Measurements from ENCODE around the gene FAM171A1. TPM values are rescaled to one million over a fixed set of nuclear protein-coding genes. Genes with fewer than 3 reads are reported as not detected.
"Not testable (repeated sequence)": the region's sequence is repeated elsewhere in the genome, so short reads cannot be mapped to it uniquely, and the experiment has no call there.

FAM171A1 gene
- total RNA-seq, 1 experiment from 2014 or later: 27.3 TPM

GRCh38 chr10:15202639-15203038 is 168.4 kb downstream of the FAM171A1 start:
- no peaks in the 10 kb centered on the region for H3K9me3 ChIP-seq
- peaks cover 7% of the 10 kb centered on the region for H3K36me3 ChIP-seq
- no peak overlapping the region for H3K4me3 ChIP-seq
- no peaks in the 10 kb centered on the region for H3K27me3 ChIP-seq
- no peak for DNase-seq

- H3K9me3 ChIP-seq, H3K36me3 ChIP-seq, DNase-seq, H3K27me3 ChIP-seq, H3K4me3 ChIP-seq: not testable (repeated sequence)
Measured at GRCh38 chr10:15202301-15202621, 168.8 kb downstream of the FAM171A1 start.

- H3K27me3 ChIP-seq: no peaks in the 10 kb centered on the region
- no peak for DNase-seq
- H3K4me3 ChIP-seq: no peak overlapping the region
- H3K9me3 ChIP-seq: no peaks in the 10 kb centered on the region
- H3K36me3 ChIP-seq: peaks cover 3% of the 10 kb centered on the region
Measured at GRCh38 chr10:15201589-15202300, 169.3 kb downstream of the FAM171A1 start.

GRCh38 chr10:15200626-15201025 is 170.5 kb downstream of the FAM171A1 start:
- no peaks in the 10 kb centered on the region for H3K9me3 ChIP-seq
- DNase-seq: no peak
- no peaks in the 10 kb centered on the region; the same call in 1 of the 2 replicates for H3K36me3 ChIP-seq
- no peaks in the 10 kb centered on the region for H3K27me3 ChIP-seq
- no peak overlapping the region for H3K4me3 ChIP-seq

GRCh38 chr10:15197911-15198310 is 173.2 kb downstream of the FAM171A1 start:
- no peak for DNase-seq
- Histone ChIP-seq H3K36me3 (no peaks in the 10 kb centered on the region), H3K27me3 (no peaks in the 10 kb centered on the region), H3K9me3 (no peaks in the 10 kb centered on the region), H3K4me3 (no peak overlapping the region)

GRCh38 chr10:15197276-15197675 is 173.8 kb downstream of the FAM171A1 start:
- DNase-seq: no peak
- no peaks in the 10 kb centered on the region for H3K36me3 ChIP-seq
- H3K4me3 ChIP-seq: no peak overlapping the region
- no peaks in the 10 kb centered on the region for H3K9me3 ChIP-seq
- no peaks in the 10 kb centered on the region for H3K27me3 ChIP-seq

GRCh38 chr10:15196021-15196834 is 174.9 kb downstream of the FAM171A1 start:
- Histone ChIP-seq H3K27me3 (no peaks in the 10 kb centered on the region), H3K4me3 (no peak overlapping the region), H3K9me3 (no peaks in the 10 kb centered on the region), H3K36me3 (no peaks in the 10 kb centered on the region)
- no peak for DNase-seq

- Histone ChIP-seq H3K4me3 (no peak overlapping the region), H3K9me3 (peaks cover 4% of the 10 kb centered on the region; the same call in 1 of the 2 replicates), H3K27me3 (no peaks in the 10 kb centered on the region), H3K36me3 (no peaks in the 10 kb centered on the region)
- DNase-seq: no peak
Measured at GRCh38 chr10:15189133-15189885, 181.8 kb downstream of the FAM171A1 start.

GRCh38 chr10:15188603-15189002 is 182.5 kb downstream of the FAM171A1 start:
- H3K4me3 ChIP-seq: no peak overlapping the region
- no peaks in the 10 kb centered on the region for H3K36me3 ChIP-seq

GRCh38 chr10:15183689-15184481 is 187.2 kb downstream of the FAM171A1 start:
- Histone ChIP-seq H3K27me3 (no peaks in the 10 kb centered on the region), H3K36me3 (no peaks in the 10 kb centered on the region), H3K4me3 (no peak overlapping the region), H3K9me3 (peaks cover 4% of the 10 kb centered on the region; the same call in 1 of the 2 replicates)
- no peak for DNase-seq

More at GRCh38 chr10:15188603-15189002, 182.5 kb downstream of the FAM171A1 start:
- H3K9me3 ChIP-seq: peaks cover 4% of the 10 kb centered on the region; the same call in 1 of the 2 replicates
- H3K27me3 ChIP-seq: no peaks in the 10 kb centered on the region
- DNase-seq: no peak

GRCh38 chr10:15182540-15183207 is 188.4 kb downstream of the FAM171A1 start:
- peaks cover 4% of the 10 kb centered on the region; the same call in 1 of the 2 replicates for H3K9me3 ChIP-seq
- no peak for DNase-seq
- no peaks in the 10 kb centered on the region for H3K27me3 ChIP-seq
- H3K36me3 ChIP-seq: no peaks in the 10 kb centered on the region
- H3K4me3 ChIP-seq: no peak overlapping the region

- Histone ChIP-seq H3K4me3 (no peak overlapping the region), H3K27me3 (no peaks in the 10 kb centered on the region), H3K36me3 (no peaks in the 10 kb centered on the region), H3K9me3 (peaks cover 4% of the 10 kb centered on the region; the same call in 1 of the 2 replicates)
- DNase-seq: no peak
Measured at GRCh38 chr10:15181576-15182156, 189.4 kb downstream of the FAM171A1 start.

GRCh38 chr10:15180736-15181135 is 190.4 kb downstream of the FAM171A1 start:
- H3K27me3 ChIP-seq: no peaks in the 10 kb centered on the region
- no peaks in the 10 kb centered on the region for H3K36me3 ChIP-seq
- H3K4me3 ChIP-seq: no peak overlapping the region
- DNase-seq: no peak
- H3K9me3 ChIP-seq: no peaks in the 10 kb centered on the region

GRCh38 chr10:15176269-15176668 is 194.8 kb downstream of the FAM171A1 start:
- H3K36me3 ChIP-seq: no peaks in the 10 kb centered on the region
- H3K9me3 ChIP-seq: no peaks in the 10 kb centered on the region
- no peak for DNase-seq
- no peaks in the 10 kb centered on the region for H3K27me3 ChIP-seq
- no peak overlapping the region for H3K4me3 ChIP-seq

- H3K36me3 ChIP-seq: no peaks in the 10 kb centered on the region
- no peak for DNase-seq
- H3K4me3 ChIP-seq: no peak overlapping the region
- no peaks in the 10 kb centered on the region for H3K27me3 ChIP-seq
- no peaks in the 10 kb centered on the region for H3K9me3 ChIP-seq
Measured at GRCh38 chr10:15175587-15175986, 195.5 kb downstream of the FAM171A1 start.

All from MG63 (cell line).